ENCODE measurements around the gene H2BK1. TPM values are rescaled to one million over a fixed set of nuclear protein-coding genes. Genes with fewer than 3 reads are reported as not detected.
A peak's percentile ranks its signal among the peaks of the same experiment; 100 is the strongest.

The H2BK1 gene
- total and polyA plus RNA-seq, 11 donors, result not detected

GRCh38 chr7:151201344-151201743 lies 8.9 kb downstream of the H2BK1 start:
- ATAC-seq (no peak), DNase-seq (no peak)
- H3K4me1 ChIP-seq, result no peaks in the 10 kb centered on the region
- H3K27ac ChIP-seq, result no peak overlapping the region
- intact Hi-C loops (cut with DNase I), result no loop called here
- H3K36me3 ChIP-seq, result no peaks in the 10 kb centered on the region
- WGBS, 4 donors, result 80 to 84% (median 82%) methylated on average over 3 of the region's 3 CpGs
- H3K4me3 ChIP-seq, result no peak overlapping the region
- no peaks in the 10 kb centered on the region for H3K9me3 ChIP-seq
- peaks cover 0 to 25% (median 5%) of the 10 kb centered on the region in 9 donors for H3K27me3 ChIP-seq
- TF ChIP-seq POLR2A (IDR thresholded peaks at IDR 0.05) (no peak), CTCF (IDR thresholded peaks at IDR 0.05) (no peak)

GRCh38 chr7:151198945-151199848 lies 11.1 kb downstream of the H2BK1 start:
- 52 to 66% (median 57%) methylated on average over 26 to 30 of the region's 30 CpGs for WGBS, 4 donors
- DNase-seq, result no peak

GRCh38 chr7:151197932-151198331 lies 12.4 kb downstream of the H2BK1 start:
- H3K4me3 ChIP-seq, result no peak overlapping the region
- H3K27me3 ChIP-seq, result peaks cover 0 to 16% (median 0%) of the 10 kb centered on the region in 9 donors
- H3K4me1 ChIP-seq, result no peaks in the 10 kb centered on the region
- ATAC-seq, result no peak
- DNase-seq, result no peak
- no peaks in the 10 kb centered on the region for H3K36me3 ChIP-seq
- no peaks in the 10 kb centered on the region for H3K9me3 ChIP-seq
- H3K27ac ChIP-seq, result no peak overlapping the region
- intact Hi-C loops (cut with DNase I), result no loop called here
- TF ChIP-seq POLR2A (IDR thresholded peaks at IDR 0.05), result no peak
- no peak for TF ChIP-seq CTCF (IDR thresholded peaks at IDR 0.05)

More at GRCh38 chr7:151198945-151199848, 11.1 kb downstream of the H2BK1 start:
- Histone ChIP-seq H3K4me1 (no peaks in the 10 kb centered on the region), H3K27ac (no peak overlapping the region), H3K9me3 (no peaks in the 10 kb centered on the region), H3K4me3 (no peak overlapping the region), H3K27me3 (peaks cover 0 to 28% (median 4%) of the 10 kb centered on the region in 9 donors), H3K36me3 (no peaks in the 10 kb centered on the region)
- TF ChIP-seq CTCF (IDR thresholded peaks at IDR 0.05), result no peak
- TF ChIP-seq POLR2A (IDR thresholded peaks at IDR 0.05), result no peak
- intact Hi-C loops (cut with DNase I), result no loop called here
- ATAC-seq, result no peak

GRCh38 chr7:151195616-151196450 lies 14.5 kb downstream of the H2BK1 start:
- H3K4me3 ChIP-seq, result no peak overlapping the region
- ATAC-seq, result no peak
- no peaks in the 10 kb centered on the region for H3K9me3 ChIP-seq
- intact Hi-C loops (cut with DNase I), result no loop called here
- TF ChIP-seq CTCF (IDR thresholded peaks at IDR 0.05), result no peak
- no peak for TF ChIP-seq POLR2A (IDR thresholded peaks at IDR 0.05)
- H3K4me1 ChIP-seq, result no peaks in the 10 kb centered on the region
- WGBS, 4 donors, result 53 to 63% (median 61%) methylated on average over 19 of the region's 19 CpGs
- H3K27me3 ChIP-seq, result peaks cover 0 to 10% (median 0%) of the 10 kb centered on the region in 9 donors
- H3K27ac ChIP-seq, result no peak overlapping the region
- no peaks in the 10 kb centered on the region for H3K36me3 ChIP-seq
- DNase-seq, result peak in 1 of 5 donors; percentile 3

All from heart left ventricle (tissue), 16 donors.